GM19351 (cell line): ENCODE measurements around the gene PTPRF.
"Not testable (repeated sequence)": the region's sequence is repeated elsewhere in the genome, so short reads cannot be mapped to it uniquely, and the experiment has no call there.

Experiments
- ATAC-seq: cut with Tn5 transposase; IDR thresholded peaks from one replicate; pipeline ENCODE4 v1.9.1; 2021; ENCODE audit warnings: mild to moderate bottlenecking, moderate library complexity; ENCODE audit not compliant: unreplicated experiment

The PTPRF gene

GRCh38 chr1:43536196-43536863, 5.6 kb downstream of the PTPRF start:
- no peak for ATAC-seq

- no peak for ATAC-seq
These were observed 6.2 kb downstream of the PTPRF start for GRCh38 chr1:43536864-43537358.

- no peak for ATAC-seq
These were observed 6.9 kb downstream of the PTPRF start for GRCh38 chr1:43537423-43538142.

- ATAC-seq: no peak
These were observed 7.4 kb downstream of the PTPRF start for GRCh38 chr1:43538143-43538487.

GRCh38 chr1:43538969-43539368, 8.3 kb downstream of the PTPRF start:
- no peak for ATAC-seq

- no peak for ATAC-seq
These were observed 9.2 kb downstream of the PTPRF start for GRCh38 chr1:43539726-43540434.

- ATAC-seq: no peak
These were observed 10.0 kb downstream of the PTPRF start for GRCh38 chr1:43540653-43541071.

GRCh38 chr1:43541141-43541540, 10.5 kb downstream of the PTPRF start:
- no peak for ATAC-seq

GRCh38 chr1:43541721-43542401, 11.2 kb downstream of the PTPRF start:
- ATAC-seq: no peak

- ATAC-seq: no peak
These were observed 12.1 kb downstream of the PTPRF start for GRCh38 chr1:43542527-43543458.

- ATAC-seq: no peak
These were observed 12.9 kb downstream of the PTPRF start for GRCh38 chr1:43543567-43543966.

GRCh38 chr1:43545339-43545694, 14.6 kb downstream of the PTPRF start:
- ATAC-seq: no peak

GRCh38 chr1:43545695-43546387, 15.2 kb downstream of the PTPRF start:
- ATAC-seq: no peak

GRCh38 chr1:43546388-43547100, 15.9 kb downstream of the PTPRF start:
- no peak for ATAC-seq

- no peak for ATAC-seq
These were observed 16.9 kb downstream of the PTPRF start for GRCh38 chr1:43547538-43548072.

GRCh38 chr1:43548285-43549271, 17.9 kb downstream of the PTPRF start:
- ATAC-seq: no peak

GRCh38 chr1:43549394-43549793, 18.7 kb downstream of the PTPRF start:
- not testable (repeated sequence) for ATAC-seq
